H1 (cell line): ENCODE data around the gene C2orf76. TPM values are rescaled to one million over a fixed set of nuclear protein-coding genes. Genes with fewer than 3 reads are reported as not detected.
A peak's percentile ranks its signal among the peaks of the same experiment; 100 is the strongest.

Experiments used
- CTCF ChIA-PET: fragments of 300-600 bp; sonication (Branson Sonifier 250); formaldehyde crosslinking; loops from one replicate; lab custom pipeline; 2021; ENCODE audit not compliant: partially characterized antibody; lab: Charles Lee
- POLR2A ChIA-PET: fragments of 300-600 bp; sonication (Branson Sonifier 250); formaldehyde crosslinking; loops from one replicate; lab custom pipeline; 2021; ENCODE audit warnings: inconsistent platforms; ENCODE audit not compliant: partially characterized antibody; lab: Charles Lee
- DNase-seq, 2 experiments: peaks; one replicate each; pipeline versions ENCODE4 v3.0.0 to v3.0.0-alpha.2; 2010 to 2022; ENCODE audit warnings: low spot score in 2 of 2, low read depth in 1 of 2, mixed read lengths in 1 of 2
- FAIRE-seq: peaks from 2 replicates; lab custom pipeline; 2011; peaks lifted over from hg19 to GRCh38; lab: Jason Lieb, UNC
- H2AFZ ChIP-seq: 2 replicates; pipeline ENCODE4 v1.8.1; 2012; ENCODE audit warnings: low read length, inconsistent platforms
- H2AK5ac ChIP-seq: 2 replicates; pipeline ENCODE4 v1.6.1; 2013; ENCODE audit warnings: low read depth, low read length
- H2BK120ac ChIP-seq: replicated peaks from 2 replicates; pipeline ENCODE3; 2013; ENCODE audit warnings: low read depth, low read length, inconsistent platforms
- H2BK12ac ChIP-seq: 2 replicates; pipeline ENCODE4 v1.6.1; 2013; ENCODE audit warnings: low read depth, low read length
- H2BK15ac ChIP-seq: 2 replicates; pipeline ENCODE4 v1.6.1; 2013; ENCODE audit warnings: low read length
- H2BK20ac ChIP-seq: 2 replicates; pipeline ENCODE4 v1.6.1; 2013; ENCODE audit warnings: low read length
- H2BK5ac ChIP-seq: 2 replicates; pipeline ENCODE4 v1.6.1; 2013; ENCODE audit warnings: low read depth, low read length
- H3K14ac ChIP-seq: 2 replicates; pipeline ENCODE4 v1.6.1; 2013; ENCODE audit warnings: inconsistent platforms; ENCODE audit not compliant: insufficient read length
- H3K18ac ChIP-seq: 2 replicates; pipeline ENCODE4 v1.6.1; 2013; ENCODE audit warnings: low read length; ENCODE audit errors: extremely low read depth
- H3K23ac ChIP-seq: 2 replicates; pipeline ENCODE4 v1.6.1; 2013; ENCODE audit warnings: inconsistent platforms; ENCODE audit not compliant: insufficient read length
- H3K23me2 ChIP-seq: 2 replicates; pipeline ENCODE4 v1.6.1; 2013; ENCODE audit warnings: low read depth, low read length
- H3K27ac ChIP-seq: 2 replicates; pipeline ENCODE4 v1.6.1; 2011; ENCODE audit warnings: low read depth, low read length, inconsistent platforms
- H3K27me3 ChIP-seq, 4 experiments: replicated peaks in 1 of 4; 1 replicate in 1 of 4; 2 replicates in 3 of 4; pipeline versions ENCODE4 v1.6.1 to v1.8.1; 2011 to 2013; ENCODE audit warnings: low read length in 3 of 4, mild to moderate bottlenecking in 3 of 4, inconsistent platforms in 2 of 4, mixed read lengths in 2 of 4, moderate library complexity in 1 of 4; ENCODE audit not compliant: control insufficient read depth in 3 of 4, insufficient read depth in 3 of 4; ENCODE audit errors: extremely low read depth in 1 of 4
- H3K36me3 ChIP-seq, 4 experiments: 2 replicates each; pipeline versions ENCODE4 v1.6.1 to v1.8.1; 2011 to 2013; ENCODE audit warnings: mild to moderate bottlenecking in 4 of 4, low read length in 3 of 4, moderate library complexity in 2 of 4, control low read depth in 1 of 4, inconsistent platforms in 1 of 4; ENCODE audit not compliant: insufficient read depth in 4 of 4, control insufficient read depth in 2 of 4
- H3K4ac ChIP-seq: replicated peaks from 2 replicates; pipeline ENCODE3; 2013; ENCODE audit warnings: low read length, low read depth, mixed read lengths, inconsistent platforms; ENCODE audit not compliant: insufficient read length
- H3K4me1 ChIP-seq, 4 experiments: replicated peaks in 1 of 4; 1 replicate in 1 of 4; 2 replicates in 3 of 4; pipeline versions ENCODE4 v1.6.1 to v1.8.1; 2011 to 2013; ENCODE audit warnings: low read length in 3 of 4, inconsistent platforms in 2 of 4, mixed read lengths in 1 of 4; ENCODE audit not compliant: insufficient read depth in 4 of 4, control insufficient read depth in 3 of 4
- H3K4me2 ChIP-seq, 2 experiments: 2 replicates each; pipeline versions ENCODE4 v1.6.1 to v1.8.1; 2011 to 2013; ENCODE audit warnings: low read depth in 2 of 2, low read length in 2 of 2, control low read depth in 1 of 2, inconsistent platforms in 1 of 2, mild to moderate bottlenecking in 1 of 2; ENCODE audit not compliant: insufficient read depth in 1 of 2
- H3K4me3 ChIP-seq, 4 experiments: fragments of 200-600, 300-600 bp in 1 of 4; sonication (generic), shearing (Covaris generic), sonication (Bioruptor Twin) in 1 of 4; 2 replicates each; pipeline versions ENCODE4 v1.5.1 to v1.8.1; 2011 to 2016; ENCODE audit warnings: low read length in 4 of 4, low read depth in 3 of 4, control low read depth in 2 of 4, inconsistent platforms in 2 of 4, mild to moderate bottlenecking in 2 of 4, mixed read lengths in 1 of 4, moderate library complexity in 1 of 4; ENCODE audit not compliant: insufficient read depth in 2 of 4; ENCODE audit errors: extremely low read depth in 1 of 4
- H3K56ac ChIP-seq: replicated peaks from 2 replicates; pipeline ENCODE3; 2013; ENCODE audit warnings: low read depth, mild to moderate bottlenecking, mixed read lengths, low read length, inconsistent platforms; ENCODE audit not compliant: insufficient read length
- H3K79me1 ChIP-seq: 2 replicates; pipeline ENCODE4 v1.6.1; 2013; ENCODE audit warnings: low read depth, low read length, control low read depth
- H3K79me2 ChIP-seq, 2 experiments: 2 replicates each; pipeline versions ENCODE4 v1.6.1 to v1.8.1; 2012 to 2013; ENCODE audit warnings: low read length in 2 of 2, mild to moderate bottlenecking in 2 of 2, inconsistent platforms in 1 of 2; ENCODE audit not compliant: insufficient read depth in 2 of 2, control insufficient read depth in 1 of 2
- H3K9ac ChIP-seq, 4 experiments: replicated peaks in 1 of 4; 1 replicate in 1 of 4; 2 replicates in 3 of 4; pipeline versions ENCODE4 v1.6.1 to v1.8.1; 2011 to 2013; ENCODE audit warnings: low read depth in 3 of 4, low read length in 3 of 4, control low read depth in 2 of 4, mild to moderate bottlenecking in 2 of 4, moderate library complexity in 2 of 4, inconsistent platforms in 1 of 4; ENCODE audit errors: extremely low read depth in 1 of 4
- H3K9me3 ChIP-seq, 2 experiments: 2 replicates each; pipeline versions ENCODE4 v1.6.1 to v1.8.1; 2012 to 2013; ENCODE audit warnings: mild to moderate bottlenecking in 2 of 2, moderate library complexity in 2 of 2, control low read depth in 1 of 2, inconsistent platforms in 1 of 2, low read depth in 1 of 2, low read length in 1 of 2, mixed read lengths in 1 of 2; ENCODE audit not compliant: insufficient read depth in 2 of 2
- H4K20me1 ChIP-seq, 2 experiments: replicated peaks in 1 of 2; 2 replicates each; pipeline versions ENCODE3 to v1.8.1; 2011 to 2013; ENCODE audit warnings: inconsistent platforms in 2 of 2, low read length in 2 of 2, mild to moderate bottlenecking in 1 of 2; ENCODE audit not compliant: insufficient read depth in 2 of 2, control insufficient read depth in 1 of 2
- H4K5ac ChIP-seq: 2 replicates; pipeline ENCODE4 v1.6.1; 2013; ENCODE audit warnings: low read length, low read depth, mixed read lengths, inconsistent platforms; ENCODE audit not compliant: insufficient read length
- H4K8ac ChIP-seq: 2 replicates; pipeline ENCODE4 v1.8.0; 2013; ENCODE audit warnings: mild to moderate bottlenecking, moderate library complexity, low read length, inconsistent platforms; ENCODE audit not compliant: insufficient read depth; ENCODE audit errors: extremely low read depth
- H4K91ac ChIP-seq: replicated peaks from 2 replicates; pipeline ENCODE3; 2013; ENCODE audit warnings: low read length, mixed read lengths, inconsistent platforms; ENCODE audit not compliant: insufficient read length
- KDM4A ChIP-seq: IDR thresholded peaks from one replicate; pipeline ENCODE4 v1.7.1; 2012; ENCODE audit warnings: low read depth, mild to moderate bottlenecking, moderate library complexity, low read length, inconsistent platforms; ENCODE audit not compliant: severe bottlenecking
- RFX5 ChIP-seq: IDR thresholded peaks from 2 replicates; pipeline ENCODE4 v1.6.1; 2011; ENCODE audit warnings: low read depth, low read length, improper control_type of control experiment, borderline replicate concordance
- SIX5 ChIP-seq: IDR thresholded peaks from 2 replicates; pipeline ENCODE4 v1.6.1; 2011; ENCODE audit warnings: mild to moderate bottlenecking, low read depth, low read length
- TEAD4 ChIP-seq: IDR thresholded peaks from 2 replicates; pipeline ENCODE4 v1.6.1; 2012; ENCODE audit warnings: low read depth, low read length, inconsistent platforms, mixed read lengths
- WGBS, 2 experiments: shearing (Covaris generic) in 1 of 2; methylation state at CpG; one replicate each; pipeline versions ENCODE4 v1.1.6 to v1.1.7; 2013 to 2015; ENCODE audit warnings: low lambda C conversion rate in 2 of 2, mixed read lengths in 2 of 2, inconsistent platforms in 1 of 2, low coverage in 1 of 2, missing lambda C conversion rate in 1 of 2; ENCODE audit not compliant: insufficient replicate concordance in 2 of 2, insufficient coverage in 1 of 2, insufficient read length in 1 of 2; ENCODE audit errors: extremely low coverage in 1 of 2, missing lambda C conversion rate in 1 of 2; 5-methylcytosine and 5-hydroxymethylcytosine counted together
- polyA plus RNA-seq, 7 experiments: library from polyadenylated mRNA; depleted of rRNA in 3 of 7; stranded (reverse) in 5 of 7; unstranded in 2 of 7; fragments of >200 nt in 5 of 7; fragments of 200-250 nt in 2 of 7; gene quantifications; 1 replicate in 5 of 7; 2 replicates in 1 of 7; 4 replicates in 1 of 7; pipeline versions ENCODE4 v1.2.1 to v1.2.3, GENCODE V29; 2011 to 2013; ENCODE audit warnings: missing spikeins in 2 of 7, mixed read lengths in 2 of 7
- total RNA-seq: library from RNA; stranded (reverse); fragmentation: NEBNext Ultra II Directional; extraction: Animal tissue kit (Norgen Biotek cat#: 25700); gene quantifications from 2 replicates; pipeline ENCODE4 v1.2.1, GENCODE V29; 2021
- TF ChIP-seq, protein P1 (sequence below): IDR thresholded peaks from 2 replicates; pipeline ENCODE4 v1.6.1; 2012; ENCODE audit warnings: inconsistent platforms
- TF ChIP-seq, protein P2 (sequence below): IDR thresholded peaks from 2 replicates; pipeline ENCODE4 v1.6.1; 2011; ENCODE audit warnings: low read depth, mild to moderate bottlenecking, low read length; ENCODE audit not compliant: insufficient read depth

The C2orf76 gene
- total and polyA plus RNA-seq, 2 of the 8 experiments (the other 6 are each of a cell fraction or from before 2014, with no cell fraction given) = 4.4 to 5.0 TPM

DNA sequence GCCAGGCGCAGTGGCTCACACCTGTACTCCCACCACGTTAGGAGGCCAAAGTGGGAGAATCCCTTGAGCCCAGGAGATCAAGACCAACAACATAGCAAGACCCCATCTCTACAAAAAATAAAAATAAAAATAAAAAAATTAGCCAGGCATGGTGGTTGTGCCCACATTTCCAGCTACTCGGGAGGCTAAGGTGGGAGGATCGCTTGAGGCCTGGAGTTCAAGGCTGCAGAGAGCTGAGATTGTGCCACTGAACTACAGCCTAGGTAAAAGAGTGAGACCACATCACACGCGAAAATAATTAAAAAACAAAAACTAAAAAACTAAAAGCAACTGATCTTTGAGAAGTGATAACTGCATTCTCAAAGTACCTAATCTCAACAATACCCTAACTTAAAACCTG lies 1.8 kb downstream of the C2orf76 start:
- no peak overlapping the region for H3K4ac ChIP-seq
- peaks cover 0 to 35% of the 10 kb centered on the region in 2 experiments; a peak in 2 of 4 replicates for H3K79me2 ChIP-seq
- peak overlapping the region in 1 of 4 experiments; percentile 87; a peak in 1 of 8 replicates for H3K4me3 ChIP-seq
- H3K56ac ChIP-seq = no peak overlapping the region
- no peaks in the 10 kb centered on the region for H3K9me3 ChIP-seq
- WGBS, 2 experiments = 82% methylated on average over 6 of the region's 6 CpGs; no CpG with 5 or more reads in 1 of the 2 experiments
- no peak overlapping the region for H2AK5ac ChIP-seq
- H4K91ac ChIP-seq = no peak overlapping the region
- no peak overlapping the region for H3K23ac ChIP-seq
- H4K8ac ChIP-seq = no peak overlapping the region
- H4K20me1 ChIP-seq = peaks cover 5 to 14% of the 10 kb centered on the region in 2 experiments
- no peak overlapping the region for H3K27ac ChIP-seq
- no peak overlapping the region for H2BK5ac ChIP-seq
- no peak overlapping the region for H4K5ac ChIP-seq
- FAIRE-seq (no peak), DNase-seq (no peak)
- H3K18ac ChIP-seq = no peak overlapping the region
- peaks cover 3 to 12% (median 7%) of the 10 kb centered on the region in 4 experiments; a peak in 6 of 7 replicates for H3K4me1 ChIP-seq
- peak overlapping the region in 1 of 2 experiments; percentile 91; a peak in 1 of 4 replicates for H3K4me2 ChIP-seq
- H3K27me3 ChIP-seq = no peaks in the 10 kb centered on the region
- H2BK20ac ChIP-seq = no peak overlapping the region
- no peak for TF ChIP-seq TEAD4
- no peak for TF ChIP-seq SIX5
- TF ChIP-seq, protein P1, sequence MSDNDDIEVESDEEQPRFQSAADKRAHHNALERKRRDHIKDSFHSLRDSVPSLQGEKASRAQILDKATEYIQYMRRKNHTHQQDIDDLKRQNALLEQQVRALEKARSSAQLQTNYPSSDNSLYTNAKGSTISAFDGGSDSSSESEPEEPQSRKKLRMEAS = no peak
- no peak for TF ChIP-seq KDM4A
- TF ChIP-seq RFX5 = no peak
- TF ChIP-seq, protein P2, sequence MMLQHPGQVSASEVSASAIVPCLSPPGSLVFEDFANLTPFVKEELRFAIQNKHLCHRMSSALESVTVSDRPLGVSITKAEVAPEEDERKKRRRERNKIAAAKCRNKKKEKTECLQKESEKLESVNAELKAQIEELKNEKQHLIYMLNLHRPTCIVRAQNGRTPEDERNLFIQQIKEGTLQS = no peak
- H3K36me3 ChIP-seq = peaks cover 6 to 16% (median 11%) of the 10 kb centered on the region in 4 experiments; a peak in 6 of 8 replicates
- H3K23me2 ChIP-seq = peaks cover 16% of the 10 kb centered on the region
- H3K79me1 ChIP-seq = peaks cover 15% of the 10 kb centered on the region
- H2BK15ac ChIP-seq = no peak overlapping the region
- ChIA-PET POLR2A (interaction anchor here (1.6 to 6.3 kb wide), 2 partner anchors 11 to 14 kb away, joined by 4 to 35 read pairs; no protein-coding TSS in a partner anchor), CTCF (interaction anchor here (0.7 to 1.2 kb wide), 2 partner anchors 14 to 168 kb away, joined by 3 to 4 read pairs; no protein-coding TSS in a partner anchor)
- no peak overlapping the region for H3K14ac ChIP-seq
- H3K9ac ChIP-seq = no peak overlapping the region
- H2BK12ac ChIP-seq = no peak overlapping the region
- H2BK120ac ChIP-seq = no peak overlapping the region
- no peak overlapping the region for H2AFZ ChIP-seq
